HFFc6 (cell line): ENCODE measurements around the gene HNRNPA3. TPM values are rescaled to one million over a fixed set of nuclear protein-coding genes. Genes with fewer than 3 reads are reported as not detected.
"Not testable (repeated sequence)": the region's sequence is repeated elsewhere in the genome, so short reads cannot be mapped to it uniquely, and the experiment has no call there.

Source experiments
- DNase-seq: peaks from one replicate; pipeline ENCODE4 v3.0.0-alpha.2; 2018
- H3K27ac Mint-ChIP-seq: 2 replicates; pipeline ENCODE4 v1.8.0; 2020; ENCODE audit warnings: mild to moderate bottlenecking, mixed read lengths
- H3K27me3 Mint-ChIP-seq: 2 replicates; pipeline ENCODE4 v1.8.0; 2021; ENCODE audit warnings: mild to moderate bottlenecking, moderate library complexity, mixed read lengths; ENCODE audit not compliant: insufficient read depth
- H3K36me3 Mint-ChIP-seq: 2 replicates; pipeline ENCODE4 v1.8.0; 2021; ENCODE audit warnings: low read depth, mixed read lengths
- H3K4me1 Mint-ChIP-seq: 2 replicates; pipeline ENCODE4 v1.8.0; 2020; ENCODE audit warnings: low read depth, mixed read lengths
- H3K4me3 Mint-ChIP-seq: 2 replicates; pipeline ENCODE4 v1.8.0; 2020; ENCODE audit warnings: mild to moderate bottlenecking, moderate library complexity, mixed read lengths
- H3K9me3 Mint-ChIP-seq: 2 replicates; pipeline ENCODE4 v1.8.0; 2020; ENCODE audit warnings: mild to moderate bottlenecking, mixed read lengths
- total RNA-seq, 6 experiments: library from RNA; stranded (reverse); fragmentation: NEBNext Ultra II Directional; extraction: Animal tissue kit (Norgen Biotek cat#: 25700); gene quantifications; 2 replicates in 1 of 6; 3 replicates in 5 of 6; pipeline ENCODE4 v1.2.3, GENCODE V29; 2021
- TF ChIP-seq, protein P1 (sequence below): fragments of 200-600 bp; sonication (generic); IDR thresholded peaks from 2 replicates; pipeline ENCODE4 v1.5.0; 2021; ENCODE audit warnings: antibody characterized with exemption, mild to moderate bottlenecking

HNRNPA3 gene
- total RNA-seq, 6 experiments from 2014 or later = 165 to 253 (median 205) TPM

GRCh38 chr2:177184606-177185005 lies 28.0 kb upstream of the HNRNPA3 start:
- Mint-ChIP-seq H3K4me1 (peaks cover 9% of the 10 kb centered on the region), H3K9me3 (no peaks in the 10 kb centered on the region), H3K27ac (no peak overlapping the region), H3K4me3 (no peak overlapping the region), H3K27me3 (peaks cover 8% of the 10 kb centered on the region), H3K36me3 (no peaks in the 10 kb centered on the region)
- no peak for DNase-seq
- TF ChIP-seq, protein P1, sequence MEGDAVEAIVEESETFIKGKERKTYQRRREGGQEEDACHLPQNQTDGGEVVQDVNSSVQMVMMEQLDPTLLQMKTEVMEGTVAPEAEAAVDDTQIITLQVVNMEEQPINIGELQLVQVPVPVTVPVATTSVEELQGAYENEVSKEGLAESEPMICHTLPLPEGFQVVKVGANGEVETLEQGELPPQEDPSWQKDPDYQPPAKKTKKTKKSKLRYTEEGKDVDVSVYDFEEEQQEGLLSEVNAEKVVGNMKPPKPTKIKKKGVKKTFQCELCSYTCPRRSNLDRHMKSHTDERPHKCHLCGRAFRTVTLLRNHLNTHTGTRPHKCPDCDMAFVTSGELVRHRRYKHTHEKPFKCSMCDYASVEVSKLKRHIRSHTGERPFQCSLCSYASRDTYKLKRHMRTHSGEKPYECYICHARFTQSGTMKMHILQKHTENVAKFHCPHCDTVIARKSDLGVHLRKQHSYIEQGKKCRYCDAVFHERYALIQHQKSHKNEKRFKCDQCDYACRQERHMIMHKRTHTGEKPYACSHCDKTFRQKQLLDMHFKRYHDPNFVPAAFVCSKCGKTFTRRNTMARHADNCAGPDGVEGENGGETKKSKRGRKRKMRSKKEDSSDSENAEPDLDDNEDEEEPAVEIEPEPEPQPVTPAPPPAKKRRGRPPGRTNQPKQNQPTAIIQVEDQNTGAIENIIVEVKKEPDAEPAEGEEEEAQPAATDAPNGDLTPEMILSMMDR = no peak

DNA sequence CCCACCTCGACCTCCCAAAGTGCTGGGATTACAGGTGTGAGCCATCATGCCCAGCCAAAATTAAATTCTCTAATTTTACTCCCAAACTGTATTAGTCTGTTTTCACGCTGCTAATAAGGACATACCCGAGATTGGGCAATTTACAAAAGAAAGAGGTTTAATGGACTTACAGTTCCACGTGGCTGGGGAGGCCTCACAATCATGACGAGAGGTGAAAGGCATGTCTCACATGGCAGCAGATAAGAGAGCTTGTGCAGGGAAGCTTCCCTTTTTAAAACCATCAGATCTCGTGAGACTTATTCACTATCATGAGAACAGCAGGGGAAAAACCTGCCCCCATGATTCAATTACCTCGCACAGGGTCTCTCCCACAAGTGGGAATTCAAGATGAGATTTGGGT lies 26.6 kb upstream of the HNRNPA3 start:
- H3K27me3 Mint-ChIP-seq, DNase-seq, H3K36me3 Mint-ChIP-seq, H3K27ac Mint-ChIP-seq, H3K4me3 Mint-ChIP-seq, H3K4me1 Mint-ChIP-seq, H3K9me3 Mint-ChIP-seq: not testable (repeated sequence)

DNA sequence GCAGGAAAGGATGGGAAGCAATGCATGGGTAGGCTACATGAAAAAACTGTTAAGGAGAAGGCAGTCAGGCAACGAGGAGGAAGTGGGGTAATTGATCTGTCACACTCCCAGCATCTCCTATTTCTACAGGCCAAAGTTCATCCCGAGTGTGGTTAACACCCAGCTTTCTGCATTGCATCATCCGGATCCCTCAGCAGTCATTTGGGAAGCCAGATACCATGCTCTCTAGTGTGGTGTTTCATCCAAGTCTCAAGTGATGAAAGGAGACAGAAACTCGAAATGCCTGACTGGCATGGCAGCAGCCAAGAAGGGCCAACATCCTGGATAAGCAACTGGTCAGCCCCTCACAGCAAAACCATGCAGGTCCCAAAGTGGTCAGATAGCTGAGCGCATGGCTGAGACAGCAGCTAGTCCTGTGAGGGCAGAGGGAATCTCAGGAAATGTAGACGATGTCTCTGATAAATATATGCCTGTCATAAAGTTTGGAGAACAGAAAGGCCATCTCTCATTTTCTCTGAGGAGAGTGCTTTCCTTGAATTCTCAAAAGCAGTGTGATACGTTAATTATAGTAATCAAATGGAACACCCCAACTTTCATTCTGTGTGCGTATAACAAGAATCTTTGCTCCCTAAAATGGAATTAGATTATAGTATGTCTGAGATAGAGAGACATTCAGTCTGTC lies 24.8 kb upstream of the HNRNPA3 start:
- no peak for DNase-seq
- TF ChIP-seq, protein P1 = no peak
- H3K27ac Mint-ChIP-seq = peak overlapping the region; percentile 27; the same call in 1 of the 2 replicates
- H3K36me3 Mint-ChIP-seq = no peaks in the 10 kb centered on the region
- H3K4me1 Mint-ChIP-seq = peaks cover 9% of the 10 kb centered on the region
- H3K4me3 Mint-ChIP-seq = no peak overlapping the region
- H3K9me3 Mint-ChIP-seq = no peaks in the 10 kb centered on the region
- peaks cover 2% of the 10 kb centered on the region; the same call in 1 of the 2 replicates for H3K27me3 Mint-ChIP-seq

- DNase-seq = no peak
- Mint-ChIP-seq H3K36me3 (no peaks in the 10 kb centered on the region), H3K4me1 (peaks cover 9% of the 10 kb centered on the region), H3K27me3 (peaks cover 2% of the 10 kb centered on the region; the same call in 1 of the 2 replicates), H3K9me3 (no peaks in the 10 kb centered on the region), H3K4me3 (no peak overlapping the region), H3K27ac (no peak overlapping the region)
- TF ChIP-seq, protein P1 = no peak
Measured at GRCh38 chr2:177188482-177189469, 23.8 kb upstream of the HNRNPA3 start.

DNA sequence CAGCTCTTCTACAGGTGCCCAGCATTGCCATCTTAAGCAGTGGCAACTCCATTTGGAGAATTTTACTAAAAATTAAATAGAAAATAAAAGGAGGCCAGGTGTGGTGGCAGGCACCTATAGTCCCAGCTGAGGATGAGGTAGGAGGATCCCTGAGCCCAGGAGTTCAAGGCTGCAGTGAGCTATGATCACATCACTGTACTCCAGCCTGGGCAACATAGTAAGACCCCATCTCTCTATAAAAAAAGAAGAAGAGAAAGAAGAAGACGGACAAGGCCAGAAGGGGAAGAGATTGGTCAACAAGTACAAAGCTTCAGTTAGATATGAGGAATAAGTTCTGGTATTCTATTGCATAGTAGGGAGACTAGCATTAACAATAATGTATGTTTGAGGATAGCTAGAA lies 21.7 kb upstream of the HNRNPA3 start:
- Mint-ChIP-seq H3K4me3 (no peak overlapping the region), H3K4me1 (peaks cover 9% of the 10 kb centered on the region), H3K9me3 (no peaks in the 10 kb centered on the region), H3K27ac (no peak overlapping the region), H3K36me3 (no peaks in the 10 kb centered on the region), H3K27me3 (peaks cover 2% of the 10 kb centered on the region; the same call in 1 of the 2 replicates)
- TF ChIP-seq, protein P1 = no peak
- DNase-seq = no peak

DNA sequence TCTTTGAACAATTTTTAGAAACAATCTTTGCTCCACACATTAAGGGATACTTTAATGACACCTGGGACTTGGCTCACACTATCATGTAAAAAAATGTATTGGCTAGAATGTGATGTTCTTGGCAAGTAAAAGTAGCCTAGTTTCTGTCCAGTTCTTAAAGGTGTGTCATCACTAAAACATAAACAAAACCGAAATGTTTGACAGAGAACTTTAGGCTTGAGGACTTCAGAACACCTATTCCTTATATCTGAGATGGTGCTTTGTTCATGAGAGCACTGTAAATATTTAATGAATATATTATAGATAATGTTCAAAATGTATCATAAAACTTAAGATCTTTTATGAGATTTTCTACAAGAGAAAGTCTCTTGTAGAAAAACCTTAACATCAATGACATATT lies 19.8 kb upstream of the HNRNPA3 start:
- no peak for DNase-seq
- no peaks in the 10 kb centered on the region for H3K9me3 Mint-ChIP-seq
- H3K27me3 Mint-ChIP-seq = no peaks in the 10 kb centered on the region
- no peaks in the 10 kb centered on the region for H3K36me3 Mint-ChIP-seq
- no peak overlapping the region for H3K4me3 Mint-ChIP-seq
- no peak overlapping the region for H3K27ac Mint-ChIP-seq
- peaks cover 3% of the 10 kb centered on the region for H3K4me1 Mint-ChIP-seq
- TF ChIP-seq, protein P1 = no peak
